Memory B cell (primary cell): ENCODE results near the gene PFAS.

Source experiments
- ATAC-seq: fragments of 150-1000 bp; cut with Tn5 transposase; 2 replicates; pipeline ENCODE4 v1.10.0; 2021; ENCODE audit warnings: low read depth, mild to moderate bottlenecking, moderate library complexity
- DNase-seq, 2 donors: peaks; one replicate each; pipeline ENCODE4 v3.0.0; 2022; ENCODE audit warnings: low spot score in 2 of 2
- H3K27ac Mint-ChIP-seq: one replicate; pipeline ENCODE4 v1.8.0; 2022; ENCODE audit warnings: mild to moderate bottlenecking, moderate library complexity, mixed read lengths
- H3K27me3 Mint-ChIP-seq: one replicate; pipeline ENCODE4 v1.8.0; 2022; ENCODE audit warnings: mixed read lengths
- H3K36me3 Mint-ChIP-seq: one replicate; pipeline ENCODE4 v1.8.0; 2022; ENCODE audit warnings: mild to moderate bottlenecking, mixed read lengths
- H3K4me1 Mint-ChIP-seq: one replicate; pipeline ENCODE4 v1.8.0; 2022; ENCODE audit warnings: mixed read lengths
- H3K4me3 Mint-ChIP-seq: one replicate; pipeline ENCODE4 v1.8.0; 2022; ENCODE audit warnings: mild to moderate bottlenecking, moderate library complexity, mixed read lengths
- H3K9me3 Mint-ChIP-seq: one replicate; pipeline ENCODE4 v1.8.0; 2022; ENCODE audit warnings: mixed read lengths

PFAS gene

DNA sequence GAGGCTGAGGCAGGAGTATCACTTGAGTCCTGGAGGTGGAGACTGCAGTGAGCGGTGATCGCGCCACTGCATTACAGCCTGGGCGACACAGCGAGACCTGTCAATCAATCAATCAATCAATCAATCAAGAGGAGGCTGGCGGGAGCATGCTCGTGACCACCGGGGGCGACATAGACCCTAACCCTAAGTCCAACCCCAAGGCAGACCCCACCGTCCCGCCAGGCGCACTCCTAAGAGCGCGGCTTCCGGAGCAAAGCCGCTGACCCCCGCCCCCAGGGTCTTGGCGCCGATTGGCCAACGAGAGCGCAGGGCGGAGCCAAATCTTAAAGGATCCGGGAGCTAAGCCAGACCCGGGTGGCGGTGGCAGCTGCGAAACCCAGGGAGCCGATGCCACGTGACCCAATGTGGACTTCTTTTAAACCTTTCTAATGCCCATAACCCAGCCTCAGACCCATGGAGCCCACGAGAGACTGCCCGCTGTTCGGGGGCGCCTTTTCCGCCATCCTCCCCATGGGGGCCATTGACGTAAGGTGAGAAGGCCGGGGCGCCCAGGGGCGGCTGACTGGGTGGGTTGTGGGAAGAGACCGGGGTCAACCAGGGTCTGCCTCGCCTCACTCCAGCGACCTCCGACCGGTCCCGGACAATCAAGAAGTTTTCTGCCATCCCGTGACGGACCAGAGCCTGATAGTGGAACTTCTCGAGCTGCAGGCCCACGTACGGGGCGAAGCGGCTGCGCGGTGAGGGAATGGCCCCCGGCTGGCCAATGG lies 39.4 kb downstream of the PFAS start, which contains the start of gene RANGRF:
RANGRF (plus strand) TSS at position 335 of the 767 bp plus-strand sequence; CDS start at position 454, 119 bp downstream.
- Mint-ChIP-seq H3K36me3 (peaks cover 2% of the 10 kb centered on the region), H3K27me3 (no peaks in the 10 kb centered on the region), H3K4me1 (peaks cover 37% of the 10 kb centered on the region), H3K27ac (peak within 1 kb of the TSS; percentile 95), H3K9me3 (no peaks in the 10 kb centered on the region), H3K4me3 (peak within 1 kb of the TSS; percentile 93)
- DNase-seq = peak; percentile 58 to 75
- ATAC-seq = peak; percentile 86

DNA sequence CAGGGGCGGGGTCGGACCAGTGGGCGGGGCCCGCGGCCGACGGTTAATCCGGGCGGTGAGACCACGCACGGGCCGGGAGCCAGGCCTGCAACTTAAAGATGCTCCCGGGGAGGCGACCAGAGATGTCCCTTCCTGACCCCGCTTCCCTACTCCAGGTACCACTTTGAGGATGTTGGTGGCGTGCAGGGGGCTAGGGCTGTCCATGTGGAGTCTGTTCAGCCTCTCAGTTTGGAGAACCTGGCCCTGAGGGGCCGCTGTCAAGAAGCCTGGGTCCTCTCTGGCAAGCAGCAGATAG lies 40.0 kb downstream of the PFAS start:
- ATAC-seq (no peak), DNase-seq (no peak)
- Mint-ChIP-seq H3K9me3 (no peaks in the 10 kb centered on the region), H3K27ac (peak overlapping the region; percentile 95), H3K4me3 (peak overlapping the region; percentile 93), H3K27me3 (no peaks in the 10 kb centered on the region), H3K4me1 (peaks cover 37% of the 10 kb centered on the region), H3K36me3 (peaks cover 2% of the 10 kb centered on the region)

DNA sequence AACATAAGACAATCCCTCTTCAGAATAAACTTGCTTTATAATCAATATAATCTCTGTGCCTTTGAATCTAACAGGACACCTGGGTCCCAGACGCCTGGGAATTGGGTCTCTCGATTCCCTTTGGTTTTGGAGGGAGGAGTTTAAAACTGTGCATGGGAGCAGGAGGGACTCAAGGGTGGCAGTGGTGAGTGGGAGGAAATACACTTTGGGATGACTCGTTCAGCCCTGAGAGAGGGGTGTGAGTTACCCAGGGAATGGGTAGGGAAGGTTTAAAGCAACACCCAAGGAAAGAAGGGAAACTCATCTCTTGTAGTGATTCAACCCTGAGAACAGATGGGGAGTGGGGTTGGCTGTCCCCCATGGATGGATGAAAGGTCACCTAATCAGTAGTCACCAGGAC lies 41.0 kb downstream of the PFAS start:
- Mint-ChIP-seq H3K9me3 (no peaks in the 10 kb centered on the region), H3K27me3 (no peaks in the 10 kb centered on the region), H3K27ac (peak overlapping the region; percentile 31), H3K4me1 (peaks cover 43% of the 10 kb centered on the region), H3K36me3 (peaks cover 2% of the 10 kb centered on the region), H3K4me3 (peak overlapping the region; percentile 49)
- ATAC-seq (no peak), DNase-seq (no peak)

DNA sequence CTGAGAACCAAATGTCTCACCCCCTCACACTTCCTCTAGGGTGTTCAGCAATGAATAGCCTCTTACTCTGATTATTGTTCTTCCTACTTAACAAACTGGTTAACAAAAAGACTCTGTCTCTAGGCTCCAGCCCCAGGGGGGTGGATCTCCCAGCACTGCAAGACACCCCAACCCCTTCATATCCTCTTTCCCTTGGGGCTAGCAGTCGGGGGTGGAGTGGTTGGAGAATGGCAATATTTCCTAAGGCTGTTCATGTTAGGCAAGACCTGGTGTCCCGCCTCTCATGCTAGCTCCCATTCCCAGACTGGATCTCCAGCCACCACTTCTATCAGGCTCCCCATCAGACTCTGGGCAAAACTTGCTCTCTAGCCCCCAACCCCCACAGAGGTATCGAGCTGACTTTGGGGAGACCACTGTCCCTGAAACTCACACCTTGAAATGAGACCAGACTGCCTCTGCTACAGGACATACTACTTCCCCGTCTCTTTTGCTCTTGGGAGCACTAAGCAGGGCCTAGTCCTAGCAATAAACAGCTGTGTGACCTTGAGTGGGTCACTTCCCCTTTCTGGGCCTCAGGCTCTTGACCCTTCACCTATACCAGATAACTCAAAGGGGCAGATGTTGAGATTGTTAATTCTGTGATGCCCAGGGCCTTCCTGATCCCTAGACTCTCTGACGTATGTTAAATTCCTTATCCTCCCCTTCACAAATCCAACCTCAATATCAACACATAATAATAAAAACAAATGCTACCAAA lies 43.7 kb downstream of the PFAS start:
- Mint-ChIP-seq H3K4me1 (peaks cover 38% of the 10 kb centered on the region), H3K9me3 (no peaks in the 10 kb centered on the region), H3K4me3 (no peak overlapping the region), H3K36me3 (peaks cover 2% of the 10 kb centered on the region), H3K27ac (peak overlapping the region; percentile 11), H3K27me3 (no peaks in the 10 kb centered on the region)
- ATAC-seq (no peak), DNase-seq (no peak)

DNA sequence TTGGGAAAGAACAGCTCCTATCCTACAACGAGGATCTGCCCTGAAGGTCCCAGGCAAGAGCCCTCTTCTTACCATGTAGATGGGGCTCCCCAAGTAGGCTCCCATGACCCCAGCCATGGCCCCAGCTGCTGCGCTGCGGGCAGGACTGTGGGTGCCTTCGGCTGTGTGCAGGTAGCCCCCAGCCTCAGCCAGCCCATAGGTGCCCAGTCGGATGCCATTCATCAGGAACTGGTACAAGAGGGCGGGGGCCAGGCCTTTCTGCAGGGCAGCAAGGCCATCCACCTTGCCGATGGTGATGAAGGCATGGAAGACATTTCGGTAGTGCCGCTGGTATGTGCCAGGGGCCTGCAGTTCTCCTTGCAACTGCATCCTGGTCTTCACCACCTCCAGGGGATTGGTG lies 45.3 kb downstream of the PFAS start:
- Mint-ChIP-seq H3K27ac (peak overlapping the region; percentile 82), H3K4me3 (peak overlapping the region; percentile 93), H3K27me3 (no peaks in the 10 kb centered on the region), H3K36me3 (peaks cover 2% of the 10 kb centered on the region), H3K4me1 (peaks cover 29% of the 10 kb centered on the region), H3K9me3 (no peaks in the 10 kb centered on the region)
- DNase-seq (no peak), ATAC-seq (no peak)

DNA sequence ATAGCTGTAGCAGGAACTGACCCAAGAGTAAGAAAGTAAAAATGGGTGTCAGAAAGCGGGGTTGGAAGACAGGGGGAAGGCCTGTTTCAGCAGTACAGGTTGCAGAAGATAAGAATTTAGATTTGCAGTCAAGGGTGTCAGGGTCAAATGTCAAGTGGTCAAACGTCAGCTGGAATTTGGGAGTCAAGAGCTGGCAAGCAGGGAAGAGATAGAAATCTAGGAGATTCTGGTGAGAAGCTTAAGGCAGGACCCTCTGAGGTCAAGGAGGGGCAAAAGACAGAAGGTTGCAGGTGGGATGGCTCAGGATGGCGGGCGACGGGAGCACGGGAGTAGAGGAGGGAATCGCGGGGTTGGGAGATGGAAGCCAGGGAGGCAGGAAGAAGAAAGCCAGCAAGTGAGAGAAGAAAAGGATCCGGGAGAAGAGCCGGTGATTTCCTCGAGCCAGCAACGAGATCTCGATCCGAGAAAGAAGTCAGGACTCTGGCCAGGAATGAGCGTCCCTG lies 45.8 kb downstream of the PFAS start:
- Mint-ChIP-seq H3K4me1 (peaks cover 25% of the 10 kb centered on the region), H3K27ac (peak overlapping the region; percentile 82), H3K36me3 (peaks cover 2% of the 10 kb centered on the region), H3K27me3 (no peaks in the 10 kb centered on the region), H3K9me3 (no peaks in the 10 kb centered on the region), H3K4me3 (peak overlapping the region; percentile 93)
- DNase-seq = no peak
- ATAC-seq = no peak

DNA sequence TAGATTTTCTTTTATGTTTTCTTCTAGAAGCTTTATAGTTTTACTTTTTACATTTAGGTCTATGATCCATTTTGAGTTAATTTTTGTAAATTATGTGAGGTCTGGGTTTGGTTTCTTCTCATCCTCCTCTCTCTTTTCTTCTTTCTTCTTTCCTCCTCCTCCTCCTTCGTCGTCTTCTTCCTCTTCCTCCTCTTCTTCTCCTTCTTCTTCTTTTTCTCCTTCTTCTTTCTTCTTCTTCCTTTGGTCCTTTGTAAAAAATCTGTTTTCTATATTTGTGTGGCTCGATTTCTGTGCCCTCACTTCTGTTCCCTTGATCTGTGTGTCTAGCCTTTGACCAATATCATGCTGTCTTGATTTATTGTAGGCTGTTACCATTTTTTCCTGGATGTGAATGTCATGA lies 51.1 kb downstream of the PFAS start:
- DNase-seq = no peak
- Mint-ChIP-seq H3K4me3 (no peak overlapping the region), H3K27ac (peak overlapping the region; percentile 22)

DNA sequence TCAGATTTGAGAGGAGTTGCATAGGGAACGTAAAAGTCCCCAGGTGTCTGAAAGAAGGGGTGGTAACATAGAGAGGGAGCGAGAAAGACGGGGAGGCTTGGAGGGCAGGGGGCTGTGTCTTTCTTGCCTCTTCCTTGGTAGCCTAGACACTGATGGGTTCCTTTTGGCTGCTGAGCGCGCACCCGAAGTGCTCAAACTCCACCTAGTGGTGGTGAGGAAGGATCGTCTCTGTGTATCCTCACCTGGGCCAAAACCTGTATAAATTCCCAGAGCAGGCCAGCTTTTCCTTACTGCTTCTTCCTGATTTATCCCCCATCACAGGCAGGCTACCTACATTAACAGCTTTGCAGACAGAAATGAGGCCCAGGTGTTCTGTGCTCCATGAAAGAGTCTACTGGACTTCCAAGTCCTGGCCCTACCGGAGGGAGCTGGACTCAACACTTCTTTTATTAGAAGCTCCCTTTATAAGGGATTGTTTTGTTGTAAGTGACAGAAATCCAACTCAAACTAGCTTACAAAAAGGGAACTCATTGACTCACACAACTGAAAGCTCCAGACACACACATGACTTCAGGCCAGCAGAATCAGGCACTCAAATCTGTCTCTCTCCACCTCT lies 51.6 kb downstream of the PFAS start:
- DNase-seq (peak; percentile 43 to 68), ATAC-seq (peak; percentile 93)
- no peaks in the 10 kb centered on the region for H3K9me3 Mint-ChIP-seq
- no peaks in the 10 kb centered on the region for H3K27me3 Mint-ChIP-seq
- no peak overlapping the region for H3K4me3 Mint-ChIP-seq
- H3K4me1 Mint-ChIP-seq = peaks cover 7% of the 10 kb centered on the region
- peak overlapping the region; percentile 22 for H3K27ac Mint-ChIP-seq
- H3K36me3 Mint-ChIP-seq = no peaks in the 10 kb centered on the region

More for the DNA sequence above, 51.1 kb downstream of the PFAS start:
- Mint-ChIP-seq H3K9me3 (no peaks in the 10 kb centered on the region), H3K4me1 (peaks cover 7% of the 10 kb centered on the region), H3K27me3 (no peaks in the 10 kb centered on the region), H3K36me3 (no peaks in the 10 kb centered on the region)
- no peak for ATAC-seq

DNA sequence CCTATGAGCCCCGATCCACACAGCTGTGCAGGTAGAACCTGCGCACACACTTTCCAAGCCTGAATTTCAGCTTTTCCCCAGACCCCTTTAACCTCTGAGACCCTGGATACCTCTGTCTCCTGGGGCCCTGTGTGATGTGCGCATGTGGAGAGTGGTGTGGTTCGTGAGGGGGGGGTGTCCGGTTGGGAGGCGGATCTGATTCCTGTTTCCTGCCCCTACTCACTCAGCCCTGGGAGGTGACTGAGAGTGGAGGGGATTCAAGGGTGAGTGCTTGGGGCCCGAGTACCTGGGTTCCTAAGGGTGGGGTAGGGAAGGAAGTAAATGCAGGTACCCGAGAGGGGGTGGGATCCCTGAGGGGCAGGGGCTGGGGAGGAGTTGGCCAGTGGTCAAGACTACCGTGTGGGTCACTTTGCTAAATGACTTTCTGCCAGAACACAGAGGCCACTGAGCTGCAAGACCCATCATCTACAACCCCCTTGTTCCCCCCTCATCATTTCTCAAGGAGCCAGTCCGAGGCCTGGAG lies 61.6 kb downstream of the PFAS start:
- H3K27me3 Mint-ChIP-seq = peaks cover 34% of the 10 kb centered on the region
- no peaks in the 10 kb centered on the region for H3K4me1 Mint-ChIP-seq
- H3K36me3 Mint-ChIP-seq = no peaks in the 10 kb centered on the region
- DNase-seq (no peak), ATAC-seq (no peak)
- no peak overlapping the region for H3K4me3 Mint-ChIP-seq
- H3K9me3 Mint-ChIP-seq = no peaks in the 10 kb centered on the region
- no peak overlapping the region for H3K27ac Mint-ChIP-seq

DNA sequence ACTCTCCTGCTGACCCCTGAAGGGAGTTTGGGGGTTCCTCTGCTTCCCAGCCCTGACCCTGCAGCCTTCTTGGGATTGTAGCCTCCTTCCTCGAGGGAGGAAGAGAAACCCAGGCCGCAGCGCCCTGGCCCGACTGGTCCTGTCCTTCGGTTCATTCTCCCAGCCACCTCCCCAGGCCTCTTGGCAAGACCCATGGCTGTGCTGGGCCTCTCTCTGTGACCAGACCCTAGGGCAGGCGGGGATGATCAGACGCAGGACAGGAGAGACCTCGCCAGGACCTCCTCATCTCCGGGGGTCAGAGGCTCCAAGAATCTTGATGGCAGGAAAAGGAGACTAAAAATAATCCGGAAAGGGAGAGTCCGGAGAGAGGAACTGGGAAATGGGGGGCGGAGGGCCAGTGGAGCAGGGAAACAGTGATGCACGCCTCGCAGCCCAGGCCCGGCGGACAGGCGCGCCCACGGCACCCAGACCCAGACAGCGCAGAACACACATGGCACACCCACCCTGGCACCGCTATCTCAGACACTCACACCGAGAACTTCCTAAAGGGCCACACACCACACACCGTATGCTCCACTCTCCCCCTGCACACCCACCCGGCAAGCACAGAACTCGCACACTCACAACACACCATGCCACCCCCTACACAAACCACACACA lies 62.2 kb downstream of the PFAS start:
- Mint-ChIP-seq H3K9me3 (no peaks in the 10 kb centered on the region), H3K36me3 (no peaks in the 10 kb centered on the region), H3K27me3 (peaks cover 34% of the 10 kb centered on the region), H3K27ac (no peak overlapping the region), H3K4me3 (no peak overlapping the region), H3K4me1 (no peaks in the 10 kb centered on the region)
- no peak for ATAC-seq
- DNase-seq = no peak

DNA sequence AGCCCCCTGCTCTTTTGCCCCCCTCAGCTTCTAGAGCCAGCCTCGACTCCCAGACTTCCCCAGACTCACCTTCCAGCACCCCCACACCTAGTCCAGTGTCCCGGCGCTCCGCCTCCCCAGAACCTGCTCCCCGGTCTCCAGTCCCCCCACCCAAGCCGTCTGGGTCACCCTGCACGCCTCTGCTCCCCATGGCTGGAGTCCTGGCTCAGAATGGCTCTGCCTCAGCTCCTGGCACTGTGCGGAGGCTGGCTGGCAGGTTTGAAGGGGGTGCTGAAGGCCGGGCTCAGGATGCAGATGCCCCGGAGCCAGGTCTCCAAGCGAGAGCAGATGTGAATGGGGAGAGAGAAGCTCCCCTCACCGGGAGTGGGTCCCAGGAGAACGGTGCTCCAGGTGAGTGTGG lies 63.2 kb downstream of the PFAS start:
- no peaks in the 10 kb centered on the region for H3K9me3 Mint-ChIP-seq
- ATAC-seq = no peak
- no peak for DNase-seq
- H3K27ac Mint-ChIP-seq = no peak overlapping the region
- no peaks in the 10 kb centered on the region for H3K4me1 Mint-ChIP-seq
- H3K27me3 Mint-ChIP-seq = peaks cover 34% of the 10 kb centered on the region
- no peaks in the 10 kb centered on the region for H3K36me3 Mint-ChIP-seq
- H3K4me3 Mint-ChIP-seq = no peak overlapping the region

DNA sequence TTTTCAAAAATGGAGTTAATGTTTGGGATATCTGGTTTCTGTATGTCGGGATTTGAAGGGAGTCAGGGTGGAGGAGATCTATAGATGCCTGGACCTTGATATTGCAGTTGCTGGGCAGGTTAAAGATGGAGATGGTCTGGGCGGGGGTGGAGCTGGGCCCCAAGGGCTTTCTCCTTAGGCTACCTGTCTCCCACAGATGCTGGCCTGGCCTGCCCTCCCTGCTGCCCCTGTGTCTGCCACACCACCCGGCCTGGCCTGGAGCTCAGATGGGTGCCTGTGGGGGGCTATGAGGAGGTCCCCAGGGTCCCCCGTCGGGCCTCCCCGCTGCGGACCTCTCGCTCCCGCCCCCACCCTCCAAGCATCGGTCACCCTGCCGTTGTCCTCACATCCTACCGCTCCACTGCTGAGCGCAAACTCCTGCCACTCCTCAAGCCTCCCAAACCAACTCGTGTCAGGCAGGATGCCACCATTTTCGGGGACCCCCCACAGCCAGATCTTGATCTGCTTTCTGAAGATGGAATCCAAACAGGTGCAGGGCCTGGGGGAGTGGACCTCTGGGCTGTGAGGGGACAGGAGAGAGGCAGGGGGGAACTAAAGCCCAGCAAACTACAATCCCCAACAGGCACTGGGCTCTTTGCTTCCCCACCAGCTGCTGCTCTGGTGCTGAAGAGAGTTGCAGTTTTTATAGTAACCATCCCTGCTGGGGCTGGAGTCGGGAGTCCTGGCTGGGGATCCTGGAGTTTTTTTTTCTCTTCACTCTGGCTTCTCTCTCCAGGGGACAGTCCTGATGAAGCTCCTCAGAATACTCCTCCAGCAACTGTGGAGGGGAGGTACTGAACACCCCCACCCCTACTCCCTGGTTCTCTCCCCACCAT lies 63.9 kb downstream of the PFAS start:
- Mint-ChIP-seq H3K4me3 (no peak overlapping the region), H3K4me1 (no peaks in the 10 kb centered on the region), H3K36me3 (no peaks in the 10 kb centered on the region), H3K27me3 (peaks cover 34% of the 10 kb centered on the region), H3K27ac (no peak overlapping the region), H3K9me3 (no peaks in the 10 kb centered on the region)
- ATAC-seq (no peak), DNase-seq (no peak)
